NT2/D1 (cell line): ENCODE results near the gene CDON.

Experiments
- YY1 ChIP-seq: IDR thresholded peaks from 2 replicates; pipeline ENCODE4 v1.6.1; 2011; ENCODE audit not compliant: insufficient read length, insufficient read depth
- ZNF274 ChIP-seq: IDR thresholded peaks from 2 replicates; pipeline ENCODE4 v1.6.1; 2011; ENCODE audit warnings: mild to moderate bottlenecking, low read depth, low read length

- TF ChIP-seq ZNF274 (no peak), YY1 (no peak)
These were observed 106.8 kb downstream of the CDON start for GRCh38 chr11:125955856-125956255.
